Panc1 (cell line): Measurements from ENCODE around the gene FTCDNL1.

ENCODE experiments used
- TF ChIP-seq, protein P1 (sequence below): fragments of 450-650 bp; IDR thresholded peaks from 2 replicates; pipeline ENCODE4 v1.5.1; 2017; ENCODE audit warnings: mild to moderate bottlenecking
- TF ChIP-seq, protein P2 (sequence below), 2 experiments: IDR thresholded peaks; 2 replicates each; pipeline ENCODE4 v1.6.1; 2011 to 2012; ENCODE audit warnings: low read depth in 2 of 2, control low read depth in 1 of 2, low read length in 1 of 2, mild to moderate bottlenecking in 1 of 2, moderate library complexity in 1 of 2; ENCODE audit not compliant: insufficient read depth in 1 of 2

DNA sequence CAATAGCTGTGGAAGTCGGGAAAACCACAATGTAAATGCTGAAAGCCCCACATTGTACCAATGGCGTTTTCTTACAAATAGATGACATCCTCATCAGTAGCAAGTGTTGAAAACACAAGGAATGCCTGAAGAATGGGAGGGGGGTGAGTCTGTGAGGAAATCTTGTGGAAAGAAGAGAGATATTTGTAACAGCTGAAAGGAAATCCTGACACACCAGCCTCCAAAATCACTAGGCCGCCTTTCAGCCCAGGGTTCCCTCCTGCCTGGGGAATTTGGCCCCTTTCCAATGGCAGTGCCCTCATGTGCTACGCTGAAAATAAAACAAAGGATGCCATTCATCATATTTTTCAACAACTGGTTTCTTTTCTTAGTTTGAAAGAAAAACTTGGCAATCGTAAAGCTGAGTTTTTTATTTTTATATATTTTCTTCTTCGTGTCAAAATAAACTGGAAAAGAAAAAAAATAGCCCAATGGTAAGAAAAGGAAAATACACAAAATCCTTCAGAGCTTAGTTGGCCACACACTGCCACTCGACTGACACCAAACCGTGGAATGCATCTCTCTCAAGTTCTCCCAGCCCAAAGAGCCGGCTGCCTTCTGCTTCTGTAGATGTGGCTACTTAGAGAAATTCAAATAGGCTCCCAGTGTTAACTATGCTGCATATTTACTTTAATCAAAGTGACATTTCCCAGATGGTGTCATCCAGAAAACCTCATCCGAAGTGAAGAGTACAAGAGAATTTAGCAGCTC, 52.0 kb downstream of the FTCDNL1 start:
- TF ChIP-seq, protein P1, sequence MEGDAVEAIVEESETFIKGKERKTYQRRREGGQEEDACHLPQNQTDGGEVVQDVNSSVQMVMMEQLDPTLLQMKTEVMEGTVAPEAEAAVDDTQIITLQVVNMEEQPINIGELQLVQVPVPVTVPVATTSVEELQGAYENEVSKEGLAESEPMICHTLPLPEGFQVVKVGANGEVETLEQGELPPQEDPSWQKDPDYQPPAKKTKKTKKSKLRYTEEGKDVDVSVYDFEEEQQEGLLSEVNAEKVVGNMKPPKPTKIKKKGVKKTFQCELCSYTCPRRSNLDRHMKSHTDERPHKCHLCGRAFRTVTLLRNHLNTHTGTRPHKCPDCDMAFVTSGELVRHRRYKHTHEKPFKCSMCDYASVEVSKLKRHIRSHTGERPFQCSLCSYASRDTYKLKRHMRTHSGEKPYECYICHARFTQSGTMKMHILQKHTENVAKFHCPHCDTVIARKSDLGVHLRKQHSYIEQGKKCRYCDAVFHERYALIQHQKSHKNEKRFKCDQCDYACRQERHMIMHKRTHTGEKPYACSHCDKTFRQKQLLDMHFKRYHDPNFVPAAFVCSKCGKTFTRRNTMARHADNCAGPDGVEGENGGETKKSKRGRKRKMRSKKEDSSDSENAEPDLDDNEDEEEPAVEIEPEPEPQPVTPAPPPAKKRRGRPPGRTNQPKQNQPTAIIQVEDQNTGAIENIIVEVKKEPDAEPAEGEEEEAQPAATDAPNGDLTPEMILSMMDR = no peak
- TF ChIP-seq, protein P2, sequence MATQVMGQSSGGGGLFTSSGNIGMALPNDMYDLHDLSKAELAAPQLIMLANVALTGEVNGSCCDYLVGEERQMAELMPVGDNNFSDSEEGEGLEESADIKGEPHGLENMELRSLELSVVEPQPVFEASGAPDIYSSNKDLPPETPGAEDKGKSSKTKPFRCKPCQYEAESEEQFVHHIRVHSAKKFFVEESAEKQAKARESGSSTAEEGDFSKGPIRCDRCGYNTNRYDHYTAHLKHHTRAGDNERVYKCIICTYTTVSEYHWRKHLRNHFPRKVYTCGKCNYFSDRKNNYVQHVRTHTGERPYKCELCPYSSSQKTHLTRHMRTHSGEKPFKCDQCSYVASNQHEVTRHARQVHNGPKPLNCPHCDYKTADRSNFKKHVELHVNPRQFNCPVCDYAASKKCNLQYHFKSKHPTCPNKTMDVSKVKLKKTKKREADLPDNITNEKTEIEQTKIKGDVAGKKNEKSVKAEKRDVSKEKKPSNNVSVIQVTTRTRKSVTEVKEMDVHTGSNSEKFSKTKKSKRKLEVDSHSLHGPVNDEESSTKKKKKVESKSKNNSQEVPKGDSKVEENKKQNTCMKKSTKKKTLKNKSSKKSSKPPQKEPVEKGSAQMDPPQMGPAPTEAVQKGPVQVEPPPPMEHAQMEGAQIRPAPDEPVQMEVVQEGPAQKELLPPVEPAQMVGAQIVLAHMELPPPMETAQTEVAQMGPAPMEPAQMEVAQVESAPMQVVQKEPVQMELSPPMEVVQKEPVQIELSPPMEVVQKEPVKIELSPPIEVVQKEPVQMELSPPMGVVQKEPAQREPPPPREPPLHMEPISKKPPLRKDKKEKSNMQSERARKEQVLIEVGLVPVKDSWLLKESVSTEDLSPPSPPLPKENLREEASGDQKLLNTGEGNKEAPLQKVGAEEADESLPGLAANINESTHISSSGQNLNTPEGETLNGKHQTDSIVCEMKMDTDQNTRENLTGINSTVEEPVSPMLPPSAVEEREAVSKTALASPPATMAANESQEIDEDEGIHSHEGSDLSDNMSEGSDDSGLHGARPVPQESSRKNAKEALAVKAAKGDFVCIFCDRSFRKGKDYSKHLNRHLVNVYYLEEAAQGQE (IDR thresholded peaks at IDR 0.05; ENCODE audit: insufficient read depth in 1 of 2, low read depth in 2 of 2, low read length in 1 of 2) = no peak
